SH-SY5Y (cell line): ENCODE measurements around the gene TRABD2B.

ENCODE experiments used
- GATA2 ChIP-seq: IDR thresholded peaks from 2 replicates; pipeline ENCODE4 v1.6.1; 2011; ENCODE audit warnings: mild to moderate bottlenecking, low read depth, low read length
- GATA3 ChIP-seq: IDR thresholded peaks from 2 replicates; pipeline ENCODE4 v1.6.1; 2011; ENCODE audit warnings: low read depth, mild to moderate bottlenecking, low read length, moderate library complexity

- TF ChIP-seq GATA2 = no peak
- no peak for TF ChIP-seq GATA3
These were observed 29.1 kb upstream of the TRABD2B start for GRCh38 chr1:48026275-48026674.
